ENCODE data around the gene CARNS1. TPM values are rescaled to one million over a fixed set of nuclear protein-coding genes. Genes with fewer than 3 reads are reported as not detected.

Gene CARNS1
- total and polyA plus RNA-seq, 2 donors, result 0.63 to 0.76 TPM

GRCh38 chr11:67382276-67383136 lies 33.0 kb upstream of the CARNS1 start:
- H3K36me3 ChIP-seq (ENCODE audit: insufficient read depth), result no peaks in the 10 kb centered on the region
- DNase-seq (ENCODE audit: extremely low spot score), result no peak
- H3K27ac ChIP-seq (ENCODE audit: low read depth), result no peak overlapping the region
- WGBS, result 43% methylated on average over 16 of the region's 16 CpGs
- no peaks in the 10 kb centered on the region for H3K4me1 ChIP-seq (ENCODE audit: insufficient read depth)
- no peak overlapping the region for H3K4me3 ChIP-seq (ENCODE audit: low read depth, low read length)

GRCh38 chr11:67384851-67385366 lies 30.6 kb upstream of the CARNS1 start:
- 69% methylated on average over 3 of the region's 3 CpGs for WGBS
- DNase-seq (ENCODE audit: extremely low spot score), result no peak
- H3K4me3 ChIP-seq (ENCODE audit: low read depth, low read length), result no peak overlapping the region
- H3K4me1 ChIP-seq (ENCODE audit: insufficient read depth), result no peaks in the 10 kb centered on the region
- H3K36me3 ChIP-seq (ENCODE audit: insufficient read depth), result no peaks in the 10 kb centered on the region
- H3K27ac ChIP-seq (ENCODE audit: low read depth), result no peak overlapping the region

- Histone ChIP-seq H3K4me1 (ENCODE audit: insufficient read depth) (peaks cover 2% of the 10 kb centered on the region), H3K4me3 (ENCODE audit: low read depth, low read length) (no peak overlapping the region), H3K27ac (ENCODE audit: low read depth) (no peak overlapping the region), H3K36me3 (ENCODE audit: insufficient read depth) (no peaks in the 10 kb centered on the region)
- 24% methylated on average over 9 of the region's 9 CpGs for WGBS
- DNase-seq (ENCODE audit: extremely low spot score), result no peak
Observed at GRCh38 chr11:67387069-67387468, 28.4 kb upstream of the CARNS1 start.

GRCh38 chr11:67387518-67387917 lies 28.0 kb upstream of the CARNS1 start:
- WGBS, result 45% methylated on average over 6 of the region's 6 CpGs
- peaks cover 2% of the 10 kb centered on the region for H3K4me1 ChIP-seq (ENCODE audit: insufficient read depth)
- H3K27ac ChIP-seq (ENCODE audit: low read depth), result no peak overlapping the region
- H3K36me3 ChIP-seq (ENCODE audit: insufficient read depth), result no peaks in the 10 kb centered on the region
- no peak for DNase-seq (ENCODE audit: extremely low spot score)
- no peak overlapping the region for H3K4me3 ChIP-seq (ENCODE audit: low read depth, low read length)

GRCh38 chr11:67389477-67389876 lies 26.0 kb upstream of the CARNS1 start:
- Histone ChIP-seq H3K36me3 (ENCODE audit: insufficient read depth) (no peaks in the 10 kb centered on the region), H3K4me3 (ENCODE audit: low read depth, low read length) (no peak overlapping the region), H3K27ac (ENCODE audit: low read depth) (no peak overlapping the region), H3K4me1 (ENCODE audit: insufficient read depth) (peaks cover 2% of the 10 kb centered on the region)
- no peak for DNase-seq (ENCODE audit: extremely low spot score)
- WGBS, result 66% methylated on average over 6 of the region's 6 CpGs

GRCh38 chr11:67390947-67391303 lies 24.6 kb upstream of the CARNS1 start:
- Histone ChIP-seq H3K27ac (ENCODE audit: low read depth) (no peak overlapping the region), H3K4me3 (ENCODE audit: low read depth, low read length) (peak overlapping the region; percentile 68), H3K36me3 (ENCODE audit: insufficient read depth) (no peaks in the 10 kb centered on the region), H3K4me1 (ENCODE audit: insufficient read depth) (peaks cover 2% of the 10 kb centered on the region)
- WGBS, result 11% methylated on average over 15 of the region's 15 CpGs
- DNase-seq (ENCODE audit: extremely low spot score), result no peak

GRCh38 chr11:67391304-67392182 lies 23.9 kb upstream of the CARNS1 start, which contains the start of gene RAD9A:
TSS of gene RAD9A (plus strand) at chr11:67391986. CDS start at chr11:67392045, 59 bp downstream.
- under 1% methylated on average over 75 of the region's 75 CpGs for WGBS
- Histone ChIP-seq H3K27ac (ENCODE audit: low read depth) (peak within 1 kb of the TSS; percentile 66), H3K4me3 (ENCODE audit: low read depth, low read length) (peak within 1 kb of the TSS; percentile 68), H3K4me1 (ENCODE audit: insufficient read depth) (peaks cover 2% of the 10 kb centered on the region), H3K36me3 (ENCODE audit: insufficient read depth) (no peaks in the 10 kb centered on the region)
- DNase-seq (ENCODE audit: extremely low spot score), result peak; percentile 78

- WGBS, result 10% methylated on average over 31 of the region's 31 CpGs
- H3K4me1 ChIP-seq (ENCODE audit: insufficient read depth), result peaks cover 2% of the 10 kb centered on the region
Observed at GRCh38 chr11:67392183-67392715, 23.2 kb upstream of the CARNS1 start.

GRCh38 chr11:67393437-67393836 lies 22.0 kb upstream of the CARNS1 start:
- no peak overlapping the region for H3K4me3 ChIP-seq (ENCODE audit: low read depth, low read length)
- H3K36me3 ChIP-seq (ENCODE audit: insufficient read depth), result peaks cover 10% of the 10 kb centered on the region
- 93% methylated on average over 18 of the region's 18 CpGs for WGBS
- DNase-seq (ENCODE audit: extremely low spot score), result no peak
- peaks cover 2% of the 10 kb centered on the region for H3K4me1 ChIP-seq (ENCODE audit: insufficient read depth)
- no peak overlapping the region for H3K27ac ChIP-seq (ENCODE audit: low read depth)

More at GRCh38 chr11:67392183-67392715, 23.2 kb upstream of the CARNS1 start:
- Histone ChIP-seq H3K4me3 (ENCODE audit: low read depth, low read length) (peak overlapping the region; percentile 68), H3K27ac (ENCODE audit: low read depth) (no peak overlapping the region), H3K36me3 (ENCODE audit: insufficient read depth) (no peaks in the 10 kb centered on the region)
- no peak for DNase-seq (ENCODE audit: extremely low spot score)

- Histone ChIP-seq H3K4me3 (ENCODE audit: low read depth, low read length) (no peak overlapping the region), H3K4me1 (ENCODE audit: insufficient read depth) (peaks cover 2% of the 10 kb centered on the region), H3K36me3 (ENCODE audit: insufficient read depth) (peaks cover 12% of the 10 kb centered on the region), H3K27ac (ENCODE audit: low read depth) (no peak overlapping the region)
- no peak for DNase-seq (ENCODE audit: extremely low spot score)
- 85% methylated on average over 5 of the region's 5 CpGs for WGBS
Observed at GRCh38 chr11:67393990-67394389, 21.5 kb upstream of the CARNS1 start.

- Histone ChIP-seq H3K4me3 (ENCODE audit: low read depth, low read length) (no peak overlapping the region), H3K4me1 (ENCODE audit: insufficient read depth) (peaks cover under 1% of the 10 kb centered on the region), H3K27ac (ENCODE audit: low read depth) (no peak overlapping the region), H3K36me3 (ENCODE audit: insufficient read depth) (peaks cover 17% of the 10 kb centered on the region)
- 85% methylated on average over 19 of the region's 19 CpGs for WGBS
- DNase-seq (ENCODE audit: extremely low spot score), result no peak
Observed at GRCh38 chr11:67395555-67396258, 19.8 kb upstream of the CARNS1 start.

- peaks cover 17% of the 10 kb centered on the region for H3K36me3 ChIP-seq (ENCODE audit: insufficient read depth)
- WGBS, result 88% methylated on average over 7 of the region's 7 CpGs
- no peaks in the 10 kb centered on the region for H3K4me1 ChIP-seq (ENCODE audit: insufficient read depth)
- no peak overlapping the region for H3K4me3 ChIP-seq (ENCODE audit: low read depth, low read length)
- DNase-seq (ENCODE audit: extremely low spot score), result no peak
- H3K27ac ChIP-seq (ENCODE audit: low read depth), result no peak overlapping the region
Observed at GRCh38 chr11:67396259-67396581, 19.3 kb upstream of the CARNS1 start.
